Uterus (tissue), 4 donors: ENCODE measurements around the gene PIAS4. TPM values are rescaled to one million over a fixed set of nuclear protein-coding genes. Genes with fewer than 3 reads are reported as not detected.

Experiments
- DNase-seq, 2 donors: peaks; one replicate each; pipeline ENCODE4 v3.0.0-alpha.2; 2019 to 2020
- H3K27ac ChIP-seq, 2 donors: fragments of 200-600 bp; sonication (generic); 1 replicate in 1 of 2; 2 replicates in 1 of 2; pipeline ENCODE4 v1.5.1; 2016 to 2018
- H3K27me3 ChIP-seq, 2 donors: fragments of 200-600 bp; sonication (generic); one replicate each; pipeline ENCODE4 v1.5.1; 2018 to 2019; ENCODE audit warnings: control low read depth in 1 of 2
- H3K36me3 ChIP-seq, 2 donors: fragments of 200-600 bp; sonication (generic); one replicate each; pipeline ENCODE4 v1.5.1; 2019; ENCODE audit warnings: control low read depth in 1 of 2
- H3K4me1 ChIP-seq, 2 donors: fragments of 200-600 bp; sonication (generic); one replicate each; pipeline ENCODE4 v1.5.1; 2018 to 2019; ENCODE audit warnings: control low read depth in 1 of 2
- H3K4me3 ChIP-seq, 2 donors: fragments of 200-600 bp; sonication (generic); 1 replicate in 1 of 2; 2 replicates in 1 of 2; pipeline ENCODE4 v1.5.1; 2018 to 2019; ENCODE audit warnings: mild to moderate bottlenecking in 1 of 2
- H3K9me3 ChIP-seq, 2 donors: fragments of 200-600 bp; sonication (generic); one replicate each; pipeline ENCODE4 v1.5.1; 2019; ENCODE audit warnings: control low read depth in 1 of 2
- CTCF ChIP-seq, 4 experiments: fragments of 200-600 bp in 2 of 4; fragments of 450-650 bp in 2 of 4; sonication (generic) in 2 of 4; IDR thresholded peaks; one replicate each; pipeline ENCODE4 v1.5.1; 2016 to 2019; ENCODE audit warnings: antibody characterized with exemption in 4 of 4, mild to moderate bottlenecking in 2 of 4, moderate library complexity in 1 of 4
- POLR2A ChIP-seq, 2 donors: fragments of 450-650 bp; IDR thresholded peaks; one replicate each; pipeline ENCODE4 v1.6.1; 2016; ENCODE audit warnings: antibody characterized with exemption in 2 of 2, mild to moderate bottlenecking in 1 of 2, moderate library complexity in 1 of 2
- intact Hi-C: fragments of 100-400 bp; cut with DNase I; formaldehyde crosslinking; loops from one replicate; pipeline ENCODE4 v1.15.1; 2023; ENCODE audit warnings: low total_unique reads
- total RNA-seq, 4 donors: library from RNA; depleted of rRNA in 3 of 4; stranded (reverse); fragments of >200 nt in 3 of 4; gene quantifications; one replicate each; pipeline versions ENCODE4 v1.1.0 to v1.2.4, GENCODE V29; 2014 to 2023
- donor health status: DM: yes; HTN: yes; CAD: no.

Gene PIAS4
- total RNA-seq, 4 donors from 2014 or later = 10.0 to 39.4 (median 23.4) TPM

GRCh38 chr19:4080473-4080872 is 72.9 kb downstream of the PIAS4 start:
- no peak for TF ChIP-seq POLR2A (IDR thresholded peaks at IDR 0.05)
- no peak for TF ChIP-seq CTCF (IDR thresholded peaks at IDR 0.05)
- Histone ChIP-seq H3K4me1 (no peaks in the 10 kb centered on the region), H3K36me3 (no peaks in the 10 kb centered on the region), H3K27ac (no peak overlapping the region), H3K4me3 (no peak overlapping the region), H3K9me3 (no peaks in the 10 kb centered on the region), H3K27me3 (no peaks in the 10 kb centered on the region)
- no peak for DNase-seq
- intact Hi-C loops = no loop called here

- no peak for DNase-seq
- H3K36me3 ChIP-seq = no peaks in the 10 kb centered on the region
- no peaks in the 10 kb centered on the region for H3K27me3 ChIP-seq
- intact Hi-C loops = no loop called here
- no peaks in the 10 kb centered on the region for H3K9me3 ChIP-seq
- H3K4me3 ChIP-seq = no peak overlapping the region
- H3K4me1 ChIP-seq = no peaks in the 10 kb centered on the region
- TF ChIP-seq CTCF (IDR thresholded peaks at IDR 0.05) = no peak
- TF ChIP-seq POLR2A (IDR thresholded peaks at IDR 0.05) = no peak
- no peak overlapping the region for H3K27ac ChIP-seq
Observed at GRCh38 chr19:4081441-4082129, 74.0 kb downstream of the PIAS4 start.

DNA sequence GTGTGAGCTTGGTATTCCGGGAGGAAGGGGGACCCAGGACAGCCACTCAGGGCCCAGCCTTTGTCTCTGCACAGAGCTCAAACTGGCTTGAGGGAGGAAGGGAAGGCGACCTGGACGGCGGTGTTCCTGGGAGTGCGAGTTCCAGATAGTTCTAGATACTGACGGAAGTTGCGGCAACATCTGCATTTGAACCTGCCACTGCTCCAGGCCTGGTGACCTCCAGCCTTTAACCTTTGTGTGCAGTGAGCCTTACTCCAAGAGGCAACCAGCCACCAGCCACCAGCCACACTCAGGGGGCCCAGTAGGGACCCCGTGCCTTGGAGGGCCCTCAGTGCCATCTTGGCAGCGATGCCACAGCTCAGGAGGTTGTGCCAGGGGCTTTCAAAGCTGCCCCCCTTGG is 74.6 kb downstream of the PIAS4 start:
- Histone ChIP-seq H3K4me3 (no peak overlapping the region), H3K36me3 (no peaks in the 10 kb centered on the region), H3K27ac (no peak overlapping the region), H3K4me1 (no peaks in the 10 kb centered on the region), H3K9me3 (no peaks in the 10 kb centered on the region), H3K27me3 (no peaks in the 10 kb centered on the region)
- intact Hi-C loops = no loop called here
- TF ChIP-seq CTCF (IDR thresholded peaks at IDR 0.05) = no peak
- no peak for TF ChIP-seq POLR2A (IDR thresholded peaks at IDR 0.05)
- no peak for DNase-seq

DNA sequence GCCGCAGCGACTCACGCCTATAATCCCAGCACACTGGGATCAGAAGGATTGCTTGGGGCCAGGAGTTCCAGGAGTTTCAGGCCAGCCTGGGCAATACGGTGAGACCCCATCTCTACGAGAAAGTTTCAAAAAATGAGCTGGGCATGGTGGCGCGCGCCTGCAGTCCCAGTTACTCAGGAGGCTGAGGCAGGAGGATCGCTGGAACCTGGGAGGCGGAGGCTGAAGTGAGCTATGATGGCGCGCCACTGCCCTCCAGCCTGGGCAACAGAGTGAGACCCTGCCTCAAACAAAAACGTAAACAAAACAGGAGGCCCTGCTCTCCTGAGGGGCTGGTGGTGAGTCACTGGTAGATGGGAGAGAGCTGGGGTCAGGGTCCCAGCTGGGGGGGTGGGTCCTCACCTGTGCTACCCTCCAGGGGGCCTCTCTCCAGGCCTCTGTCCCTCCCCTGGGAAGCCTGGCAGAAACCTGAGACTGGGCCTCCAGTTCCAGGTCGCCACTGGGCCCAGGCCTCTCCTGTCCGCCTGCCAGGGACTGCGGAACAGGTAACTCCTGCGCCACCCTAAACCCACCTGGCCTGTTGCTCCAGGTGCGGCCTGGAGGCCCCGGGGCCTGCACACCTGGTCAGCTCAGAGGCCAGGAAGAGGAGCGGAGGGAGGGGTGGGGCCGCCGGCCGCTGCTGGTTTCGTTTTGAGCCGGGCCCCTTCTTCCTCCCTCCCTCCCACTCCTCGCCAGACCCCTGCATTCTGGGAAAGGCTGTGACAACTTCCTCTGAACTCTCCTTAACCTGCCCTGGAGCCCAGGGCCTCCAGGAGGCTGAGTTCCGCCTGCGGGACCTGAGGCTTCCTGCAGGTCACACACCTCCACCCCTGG is 76.4 kb downstream of the PIAS4 start:
- peak overlapping the region; percentile 18 to 45 for H3K27ac ChIP-seq
- H3K4me1 ChIP-seq = no peaks in the 10 kb centered on the region
- H3K27me3 ChIP-seq = no peaks in the 10 kb centered on the region
- DNase-seq = no peak
- TF ChIP-seq CTCF (IDR thresholded peaks at IDR 0.05) (no peak), POLR2A (IDR thresholded peaks at IDR 0.05) (no peak)
- H3K9me3 ChIP-seq = no peaks in the 10 kb centered on the region
- H3K4me3 ChIP-seq = peak overlapping the region; percentile 4 to 14
- no peaks in the 10 kb centered on the region for H3K36me3 ChIP-seq
- intact Hi-C loops = no loop called here

DNA sequence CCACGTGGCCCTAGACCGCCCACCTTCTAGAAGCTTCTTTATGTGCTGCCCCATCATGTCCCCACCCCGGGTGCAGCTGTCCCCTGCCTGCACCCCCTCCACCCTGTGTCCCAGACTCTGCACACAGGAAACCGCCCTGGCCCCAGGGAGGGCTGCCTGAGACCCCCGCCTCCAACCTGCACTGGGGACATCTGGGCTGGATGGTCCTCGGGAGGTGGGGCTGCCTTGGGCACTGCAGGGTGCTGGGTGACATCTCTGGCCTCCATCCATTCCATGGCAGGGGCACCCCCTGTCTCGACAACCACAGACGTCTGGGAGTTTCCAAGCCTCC is 77.0 kb downstream of the PIAS4 start:
- DNase-seq = no peak
- TF ChIP-seq CTCF (IDR thresholded peaks at IDR 0.05) (no peak), POLR2A (IDR thresholded peaks at IDR 0.05) (no peak)
- Histone ChIP-seq H3K4me1 (no peaks in the 10 kb centered on the region), H3K27ac (peak overlapping the region in 1 of 2 donors; percentile 45), H3K9me3 (no peaks in the 10 kb centered on the region), H3K36me3 (no peaks in the 10 kb centered on the region), H3K4me3 (no peak overlapping the region), H3K27me3 (no peaks in the 10 kb centered on the region)
- intact Hi-C loops = no loop called here
